Keratinocyte (primary cell): Measurements from ENCODE around the gene SPTBN1.

Source experiments
- CTCF ChIP-seq, 3 experiments: IDR thresholded peaks in 1 of 3; conservative IDR thresholded peaks in 1 of 3; optimal IDR thresholded peaks in 1 of 3; 2 replicates in 2 of 3; 3 replicates in 1 of 3; pipeline versions ENCODE3 to v1.5.1; 2011; ENCODE audit warnings: low read length in 3 of 3, mild to moderate bottlenecking in 3 of 3, moderate library complexity in 2 of 3, control low read depth in 1 of 3, inconsistent platforms in 1 of 3; ENCODE audit not compliant: insufficient read depth in 2 of 3; ENCODE audit errors: extremely low read depth in 1 of 3
- EZH2 ChIP-seq: IDR thresholded peaks from one replicate; pipeline ENCODE4 v1.6.1; 2012; ENCODE audit warnings: inconsistent platforms, mild to moderate bottlenecking, low read length, moderate library complexity

- TF ChIP-seq CTCF (optimal IDR thresholded peaks at IDR 0.05 in 1 of 3, IDR thresholded peaks at IDR 0.05 in 1 of 3, conservative IDR thresholded peaks at IDR 0.05 in 1 of 3; ENCODE audit: extremely low read depth in 1 of 3, insufficient read depth in 2 of 3, low read length in 3 of 3) (peak; percentile 71 to 77 (median 75)), EZH2 (no peak)
Observed at GRCh38 chr2:54665436-54665856, 209.3 kb downstream of the SPTBN1 start.
